HG03139 (cell line): ENCODE measurements around the gene SPECC1.
"Not testable (repeated sequence)": the region's sequence is repeated elsewhere in the genome, so short reads cannot be mapped to it uniquely, and the experiment has no call there.

Source experiments
- ATAC-seq: cut with Tn5 transposase; IDR thresholded peaks from one replicate; pipeline ENCODE4 v1.9.1; 2021; ENCODE audit not compliant: unreplicated experiment

The SPECC1 gene

DNA sequence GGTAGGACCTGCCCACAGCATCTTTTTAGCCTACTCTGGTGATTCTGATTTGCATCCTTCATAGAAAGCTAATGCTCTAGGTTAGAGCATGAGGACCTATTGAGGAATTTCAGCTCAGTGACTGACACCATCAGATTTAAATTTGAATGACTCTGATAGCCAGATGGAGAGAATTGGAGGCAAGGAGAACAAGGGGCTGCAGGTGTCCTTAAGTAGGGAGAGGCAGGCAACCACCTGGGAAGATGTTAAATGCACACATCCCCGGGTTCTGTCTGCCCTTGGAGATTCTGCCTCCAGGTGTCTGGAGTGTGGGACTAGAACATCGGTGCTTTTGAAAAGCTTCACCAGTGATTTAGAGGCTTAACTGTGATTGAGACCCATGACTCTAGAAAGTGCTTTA is 221.8 kb downstream of the SPECC1 start:
- no peak for ATAC-seq

GRCh38 chr17:20232611-20233010 is 223.5 kb downstream of the SPECC1 start:
- no peak for ATAC-seq

GRCh38 chr17:20234276-20234675 is 225.1 kb downstream of the SPECC1 start:
- ATAC-seq, result no peak

- ATAC-seq, result no peak
Measured at GRCh38 chr17:20235747-20236146, 226.6 kb downstream of the SPECC1 start.

- ATAC-seq, result no peak
Measured at GRCh38 chr17:20236578-20237227, 227.5 kb downstream of the SPECC1 start.

- ATAC-seq, result not testable (repeated sequence)
Measured at GRCh38 chr17:20239776-20240175, 230.6 kb downstream of the SPECC1 start.

GRCh38 chr17:20241855-20242254 is 232.7 kb downstream of the SPECC1 start:
- ATAC-seq, result no peak

DNA sequence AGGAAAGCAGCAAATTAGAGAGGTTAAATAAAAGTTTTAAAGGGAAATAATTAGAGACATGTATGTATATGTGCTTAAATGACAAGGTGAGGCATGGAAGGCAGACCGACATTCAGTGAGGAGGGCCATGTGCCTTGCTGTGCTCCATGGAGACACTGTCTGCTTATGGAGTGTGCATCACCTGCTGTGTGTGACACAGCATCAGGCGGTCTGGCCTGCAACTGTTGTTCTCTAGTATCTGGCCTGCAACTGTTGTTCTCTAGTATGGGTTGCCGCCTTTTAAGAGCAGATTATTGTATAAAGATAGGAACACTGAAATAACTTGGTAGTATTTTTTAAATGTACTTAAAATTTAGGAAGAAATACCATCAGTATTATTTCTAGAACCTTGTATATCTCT is 233.1 kb downstream of the SPECC1 start:
- ATAC-seq, result no peak

DNA sequence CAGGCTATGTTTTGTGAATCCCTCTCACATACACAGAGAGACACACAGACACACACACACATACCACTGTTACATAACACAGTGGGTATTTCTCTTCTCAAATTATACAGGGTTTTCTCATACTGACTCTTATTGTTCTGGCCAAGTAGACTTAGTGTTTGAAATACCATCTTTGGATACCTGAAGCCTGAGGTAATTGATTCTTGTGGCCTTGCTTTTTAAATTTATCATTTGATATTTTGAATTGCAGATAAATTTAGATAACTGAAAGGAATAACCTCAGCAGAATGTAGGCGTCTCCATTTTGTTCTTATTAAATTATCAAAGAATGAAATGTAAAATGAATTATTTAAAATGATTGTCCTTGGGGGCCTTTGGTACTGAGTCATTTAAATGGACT is 234.4 kb downstream of the SPECC1 start:
- ATAC-seq, result no peak

- no peak for ATAC-seq
Measured at GRCh38 chr17:20244671-20245070, 235.5 kb downstream of the SPECC1 start.

DNA sequence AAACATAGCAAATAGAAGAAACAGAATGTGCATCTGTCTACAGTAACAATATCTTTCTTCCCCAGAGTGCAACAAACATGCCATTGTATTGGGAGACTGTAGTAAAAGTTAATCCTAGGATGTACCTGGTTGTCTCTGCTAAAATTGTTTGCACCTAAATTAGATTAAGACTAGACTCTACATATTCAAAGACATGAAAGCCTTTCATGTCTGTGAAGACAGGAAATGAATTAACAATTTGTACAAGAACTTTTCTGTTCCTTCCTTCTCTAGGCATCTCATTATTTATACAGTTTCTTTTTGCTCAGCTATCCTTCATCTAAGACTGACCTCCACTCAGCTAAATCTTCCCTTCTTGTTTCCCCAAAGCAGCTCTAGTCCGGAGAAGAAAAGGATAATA is 237.5 kb downstream of the SPECC1 start:
- no peak for ATAC-seq

DNA sequence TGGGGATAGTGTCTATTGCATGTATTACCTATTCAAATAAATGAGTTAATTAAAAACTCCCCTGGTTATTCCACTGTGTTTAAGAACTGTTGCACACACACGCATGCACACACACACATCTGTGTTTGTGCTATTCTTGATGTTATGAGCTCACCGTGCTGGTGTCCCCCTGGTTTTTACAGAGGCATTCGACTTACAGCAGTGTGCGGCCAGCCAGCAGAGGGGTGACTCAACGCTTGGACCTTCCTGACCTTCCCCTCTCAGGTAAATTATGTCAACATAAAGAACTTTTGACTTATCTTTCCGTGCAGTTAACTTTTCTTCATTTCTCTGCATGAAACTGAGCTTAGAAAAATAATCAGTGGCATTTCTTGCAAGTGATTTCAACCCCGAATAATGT is 244.2 kb downstream of the SPECC1 start:
- no peak for ATAC-seq

DNA sequence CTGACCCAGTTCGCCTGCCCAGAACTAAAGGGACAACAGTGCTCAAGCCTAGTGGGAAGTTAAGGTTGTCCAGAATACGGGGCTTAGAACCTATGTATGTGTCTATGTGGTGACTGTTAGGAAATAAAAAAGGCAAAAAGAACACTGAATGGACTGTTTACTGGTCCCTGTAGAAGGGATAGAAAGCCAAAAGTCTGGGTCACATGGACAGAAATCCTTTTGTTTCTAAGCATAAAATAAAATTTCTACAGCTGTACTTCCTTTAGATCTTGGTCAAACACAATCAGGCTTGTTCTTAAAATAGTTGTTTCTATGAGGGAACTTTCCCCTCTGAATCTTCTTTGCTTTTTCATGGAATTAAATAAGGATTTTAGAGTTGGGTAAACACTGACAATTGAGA is 245.4 kb downstream of the SPECC1 start:
- no peak for ATAC-seq

DNA sequence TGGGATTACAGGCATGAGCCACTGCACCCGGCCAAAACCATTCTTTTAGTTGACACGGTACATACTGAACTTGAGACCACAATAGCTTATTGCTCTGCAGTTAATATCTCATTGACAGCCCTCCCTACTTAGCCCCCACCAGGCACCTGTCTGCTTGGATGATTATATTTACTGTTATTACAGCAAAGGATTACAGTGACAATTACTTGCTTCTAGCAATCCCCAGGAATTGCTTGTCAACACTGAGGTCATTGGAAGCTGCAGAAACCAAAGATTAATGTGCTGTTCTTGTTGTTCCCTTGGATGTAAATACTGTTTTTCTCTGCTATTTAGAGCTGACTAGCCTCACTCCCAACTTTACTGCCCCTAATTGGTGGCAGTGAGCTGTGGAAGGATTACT is 247.0 kb downstream of the SPECC1 start:
- no peak for ATAC-seq

DNA sequence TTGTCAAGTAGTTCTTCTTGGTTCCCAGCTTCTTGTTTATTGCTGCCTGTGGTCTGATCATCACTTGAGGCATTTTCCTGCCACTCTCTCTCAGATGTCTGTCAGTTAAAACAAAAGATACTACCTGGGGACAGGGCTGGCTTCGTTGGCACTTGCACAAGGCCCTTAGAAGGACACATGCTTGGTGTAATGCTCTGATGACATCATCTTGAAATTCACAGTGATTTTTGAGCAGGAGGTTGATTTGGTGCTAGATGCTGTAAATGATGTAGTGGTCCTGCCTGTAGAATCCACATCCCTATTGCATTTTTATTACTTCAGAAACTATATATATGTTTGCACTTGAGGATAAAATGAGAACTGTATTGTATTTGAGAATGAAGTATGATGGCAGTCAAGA is 247.8 kb downstream of the SPECC1 start:
- no peak for ATAC-seq

- ATAC-seq, result no peak
Measured at GRCh38 chr17:20257798-20258197, 248.6 kb downstream of the SPECC1 start.

GRCh38 chr17:20259668-20260067 is 250.5 kb downstream of the SPECC1 start:
- no peak for ATAC-seq

DNA sequence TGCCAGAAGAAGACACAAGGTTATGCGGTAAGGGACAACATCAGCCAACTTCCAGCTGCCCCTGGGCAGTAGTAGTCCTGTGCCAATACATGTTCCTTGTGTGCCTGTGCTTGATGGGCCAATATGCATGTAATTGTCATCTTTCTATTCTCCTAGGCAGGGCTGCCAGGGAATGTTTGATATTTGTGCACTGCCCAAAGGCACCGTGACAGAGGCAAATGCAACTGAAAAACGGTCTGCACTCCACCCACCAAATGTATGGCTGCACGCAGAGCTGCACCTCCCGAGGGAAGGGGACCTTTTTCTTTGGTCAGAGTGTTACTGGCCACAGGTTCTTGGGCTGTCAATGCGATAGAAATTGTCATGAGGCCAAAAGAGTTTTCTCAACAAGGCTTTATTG is 251.1 kb downstream of the SPECC1 start:
- ATAC-seq, result no peak

- no peak for ATAC-seq
Measured at GRCh38 chr17:20262226-20263114, 253.3 kb downstream of the SPECC1 start.

DNA sequence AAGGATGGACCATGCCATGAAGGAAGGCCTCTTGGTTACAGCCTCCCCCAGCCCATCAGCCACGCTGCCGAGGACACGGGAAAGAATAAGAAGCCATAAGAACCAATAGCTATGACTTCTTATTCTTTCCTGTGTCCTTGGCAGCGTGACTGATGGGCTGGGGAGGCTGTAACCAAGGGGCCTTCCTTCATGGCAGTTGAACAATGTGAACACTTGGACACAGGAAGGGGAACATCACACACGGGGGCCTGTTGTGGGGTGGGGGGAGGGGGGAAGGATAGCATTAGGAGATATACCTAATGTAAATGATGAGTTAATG is 253.9 kb downstream of the SPECC1 start:
- not testable (repeated sequence) for ATAC-seq

GRCh38 chr17:20263595-20263994 is 254.4 kb downstream of the SPECC1 start:
- no peak for ATAC-seq

GRCh38 chr17:20264996-20265395 is 255.8 kb downstream of the SPECC1 start:
- ATAC-seq, result no peak
